Measurements from ENCODE around the gene INSR. TPM values are rescaled to one million over a fixed set of nuclear protein-coding genes. Genes with fewer than 3 reads are reported as not detected.

INSR gene
- total and polyA plus RNA-seq, 2 experiments from 2014 or later, result 19.2 to 52.1 TPM

DNA sequence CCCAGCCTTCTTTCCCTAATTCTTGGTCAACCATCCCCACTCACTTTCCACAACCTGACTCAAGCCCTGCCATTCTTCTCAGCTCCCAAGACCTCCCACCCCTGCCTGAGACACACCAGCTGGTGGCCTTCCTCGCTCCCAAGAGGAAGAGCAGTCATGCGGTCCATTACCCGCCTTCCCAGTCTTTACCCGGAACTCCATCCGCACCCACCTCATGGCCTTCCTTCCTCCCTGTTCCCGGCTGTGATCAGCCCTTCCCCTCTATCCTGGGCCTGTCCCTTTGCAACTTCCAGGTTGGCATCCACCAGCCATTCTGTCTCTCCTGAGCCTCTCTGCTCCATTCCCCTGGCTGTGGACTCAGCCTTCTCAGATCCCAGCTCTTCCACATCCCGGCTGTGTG is 18.6 kb upstream of the INSR start:
- DNase-seq (ENCODE audit: low spot score), result no peak
- TF ChIP-seq STAT1 (IDR thresholded peaks at IDR 0.05; ENCODE audit: unreplicated experiment) (no peak), ZNF331 (CRISPR knock-in tag; IDR thresholded peaks at IDR 0.05; ENCODE audit: low read depth) (no peak), ETS1 (IDR thresholded peaks at IDR 0.05) (no peak), ZNF114 (CRISPR knock-in tag; IDR thresholded peaks at IDR 0.05) (no peak), ZNF462 (CRISPR knock-in tag; IDR thresholded peaks at IDR 0.05) (no peak), EZH2phosphoT487 (IDR thresholded peaks at IDR 0.05; ENCODE audit: unreplicated experiment) (no peak), JUNB (IDR thresholded peaks at IDR 0.05; ENCODE audit: unreplicated experiment) (no peak), NANOG (IDR thresholded peaks at IDR 0.05; ENCODE audit: borderline replicate concordance) (no peak)
- TF ChIP-seq, protein P1, sequence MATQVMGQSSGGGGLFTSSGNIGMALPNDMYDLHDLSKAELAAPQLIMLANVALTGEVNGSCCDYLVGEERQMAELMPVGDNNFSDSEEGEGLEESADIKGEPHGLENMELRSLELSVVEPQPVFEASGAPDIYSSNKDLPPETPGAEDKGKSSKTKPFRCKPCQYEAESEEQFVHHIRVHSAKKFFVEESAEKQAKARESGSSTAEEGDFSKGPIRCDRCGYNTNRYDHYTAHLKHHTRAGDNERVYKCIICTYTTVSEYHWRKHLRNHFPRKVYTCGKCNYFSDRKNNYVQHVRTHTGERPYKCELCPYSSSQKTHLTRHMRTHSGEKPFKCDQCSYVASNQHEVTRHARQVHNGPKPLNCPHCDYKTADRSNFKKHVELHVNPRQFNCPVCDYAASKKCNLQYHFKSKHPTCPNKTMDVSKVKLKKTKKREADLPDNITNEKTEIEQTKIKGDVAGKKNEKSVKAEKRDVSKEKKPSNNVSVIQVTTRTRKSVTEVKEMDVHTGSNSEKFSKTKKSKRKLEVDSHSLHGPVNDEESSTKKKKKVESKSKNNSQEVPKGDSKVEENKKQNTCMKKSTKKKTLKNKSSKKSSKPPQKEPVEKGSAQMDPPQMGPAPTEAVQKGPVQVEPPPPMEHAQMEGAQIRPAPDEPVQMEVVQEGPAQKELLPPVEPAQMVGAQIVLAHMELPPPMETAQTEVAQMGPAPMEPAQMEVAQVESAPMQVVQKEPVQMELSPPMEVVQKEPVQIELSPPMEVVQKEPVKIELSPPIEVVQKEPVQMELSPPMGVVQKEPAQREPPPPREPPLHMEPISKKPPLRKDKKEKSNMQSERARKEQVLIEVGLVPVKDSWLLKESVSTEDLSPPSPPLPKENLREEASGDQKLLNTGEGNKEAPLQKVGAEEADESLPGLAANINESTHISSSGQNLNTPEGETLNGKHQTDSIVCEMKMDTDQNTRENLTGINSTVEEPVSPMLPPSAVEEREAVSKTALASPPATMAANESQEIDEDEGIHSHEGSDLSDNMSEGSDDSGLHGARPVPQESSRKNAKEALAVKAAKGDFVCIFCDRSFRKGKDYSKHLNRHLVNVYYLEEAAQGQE (IDR thresholded peaks at IDR 0.05; ENCODE audit: unreplicated experiment), result no peak
- TF ChIP-seq, protein P2, sequence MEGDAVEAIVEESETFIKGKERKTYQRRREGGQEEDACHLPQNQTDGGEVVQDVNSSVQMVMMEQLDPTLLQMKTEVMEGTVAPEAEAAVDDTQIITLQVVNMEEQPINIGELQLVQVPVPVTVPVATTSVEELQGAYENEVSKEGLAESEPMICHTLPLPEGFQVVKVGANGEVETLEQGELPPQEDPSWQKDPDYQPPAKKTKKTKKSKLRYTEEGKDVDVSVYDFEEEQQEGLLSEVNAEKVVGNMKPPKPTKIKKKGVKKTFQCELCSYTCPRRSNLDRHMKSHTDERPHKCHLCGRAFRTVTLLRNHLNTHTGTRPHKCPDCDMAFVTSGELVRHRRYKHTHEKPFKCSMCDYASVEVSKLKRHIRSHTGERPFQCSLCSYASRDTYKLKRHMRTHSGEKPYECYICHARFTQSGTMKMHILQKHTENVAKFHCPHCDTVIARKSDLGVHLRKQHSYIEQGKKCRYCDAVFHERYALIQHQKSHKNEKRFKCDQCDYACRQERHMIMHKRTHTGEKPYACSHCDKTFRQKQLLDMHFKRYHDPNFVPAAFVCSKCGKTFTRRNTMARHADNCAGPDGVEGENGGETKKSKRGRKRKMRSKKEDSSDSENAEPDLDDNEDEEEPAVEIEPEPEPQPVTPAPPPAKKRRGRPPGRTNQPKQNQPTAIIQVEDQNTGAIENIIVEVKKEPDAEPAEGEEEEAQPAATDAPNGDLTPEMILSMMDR (conservative IDR thresholded peaks at IDR 0.05; ENCODE audit: low read depth in 2 of 2), result no peak
- no peaks in the 10 kb centered on the region for H3F3A ChIP-seq (replicated peaks; ENCODE audit: low read depth)
- no peaks in the 10 kb centered on the region for H3K36me3 ChIP-seq (ENCODE audit: insufficient read depth)
- H3K4me2 ChIP-seq, result no peak overlapping the region
- Mint-ChIP-seq H3K36me3 (ENCODE audit: low read depth) (peaks cover 2% of the 10 kb centered on the region; the same call in 2 of the 3 replicates), H3K27me3 (ENCODE audit: insufficient read depth, low read depth, poor library complexity) (peaks cover 5% of the 10 kb centered on the region), H3K4me1 (no peaks in the 10 kb centered on the region), H3K4me3 (no peak overlapping the region), H3K27ac (no peak overlapping the region), H3K9me3 (peaks cover 19% of the 10 kb centered on the region)
- no peak overlapping the region for H3K27ac ChIP-seq (ENCODE audit: low read depth)
- no peaks in the 10 kb centered on the region for H3K4me1 ChIP-seq (ENCODE audit: insufficient read depth)
- no peak for ATAC-seq
- H2AFZ ChIP-seq, result peak overlapping the region; percentile 56; the same call in 1 of the 2 replicates
- no peaks in the 10 kb centered on the region for H3K79me2 ChIP-seq (replicated peaks; ENCODE audit: insufficient read depth)
- no peak overlapping the region for H3K4me3 ChIP-seq
- H4K20me1 ChIP-seq (replicated peaks; ENCODE audit: insufficient read depth), result no peaks in the 10 kb centered on the region
- H3K9me2 ChIP-seq (ENCODE audit: insufficient read depth), result no peaks in the 10 kb centered on the region
- H3K27me3 ChIP-seq (ENCODE audit: insufficient read depth), result no peaks in the 10 kb centered on the region
